Upper lobe of right lung (tissue), 1 donor: ENCODE measurements around the gene BMAL1. TPM values are rescaled to one million over a fixed set of nuclear protein-coding genes. Genes with fewer than 3 reads are reported as not detected.

ENCODE experiments used
- ATAC-seq: fragments of 200-7000 bp; cut with Tn5 transposase; one replicate; pipeline ENCODE4 v1.9.1; 2020; ENCODE audit warnings: mild to moderate bottlenecking, moderate library complexity
- DNase-seq: peaks from one replicate; pipeline ENCODE4 v3.0.0-alpha.2; 2020
- H3K27ac ChIP-seq: fragments of 200-600 bp; one replicate; pipeline ENCODE4 v1.8.0; 2022
- H3K27me3 ChIP-seq: fragments of 200-600 bp; one replicate; pipeline ENCODE4 v1.8.0; 2022; ENCODE audit warnings: mild to moderate bottlenecking
- H3K36me3 ChIP-seq: fragments of 200-600 bp; one replicate; pipeline ENCODE4 v1.8.0; 2022
- H3K4me1 ChIP-seq: fragments of 200-600 bp; one replicate; pipeline ENCODE4 v1.8.0; 2022
- H3K4me3 ChIP-seq: fragments of 200-600 bp; one replicate; pipeline ENCODE4 v1.8.0; 2022; ENCODE audit warnings: mild to moderate bottlenecking
- H3K9me3 ChIP-seq: fragments of 200-600 bp; one replicate; pipeline ENCODE4 v1.8.0; 2022
- CTCF ChIP-seq: fragments of 200-600 bp; IDR thresholded peaks from one replicate; pipeline ENCODE4 v1.8.0; 2022; ENCODE audit warnings: antibody characterized with exemption
- intact Hi-C: fragments of 100-400 bp; cut with DNase I; formaldehyde crosslinking; loops from one replicate; pipeline ENCODE4 v1.11.0; 2022
- total RNA-seq: library from RNA; stranded (reverse); fragmentation: NEBNext Ultra II Directional; extraction: Animal tissue kit (Norgen Biotek cat#: 25700); gene quantifications from one replicate; pipeline ENCODE4 v1.2.1, GENCODE V29; 2021
- donor health status: DM: no; HTN: yes; CAD: no; lungs with severe emphysema.

Gene BMAL1
- total RNA-seq, 1 donor from 2014 or later = 18.8 TPM

- intact Hi-C loops = loop anchor here (10.0 kb wide), 1 partner anchor 128 kb away; no protein-coding TSS in a partner anchor
- peaks cover 24% of the 10 kb centered on the region for H3K4me1 ChIP-seq
- no peak overlapping the region for H3K27ac ChIP-seq
- H3K36me3 ChIP-seq = no peaks in the 10 kb centered on the region
- no peak overlapping the region for H3K4me3 ChIP-seq
- no peak for TF ChIP-seq CTCF
- no peak for ATAC-seq
- no peaks in the 10 kb centered on the region for H3K9me3 ChIP-seq
- no peak for DNase-seq
- H3K27me3 ChIP-seq = no peaks in the 10 kb centered on the region
These were observed 65.5 kb downstream of the BMAL1 start for GRCh38 chr11:13343067-13343466.

- Histone ChIP-seq H3K27me3 (no peaks in the 10 kb centered on the region), H3K4me3 (no peak overlapping the region), H3K36me3 (no peaks in the 10 kb centered on the region), H3K4me1 (peaks cover 20% of the 10 kb centered on the region), H3K9me3 (no peaks in the 10 kb centered on the region), H3K27ac (no peak overlapping the region)
- no peak for DNase-seq
- peak; percentile 78 for ATAC-seq
- TF ChIP-seq CTCF = peak; percentile 83
- intact Hi-C loops = loop anchor here (10.0 kb wide), 1 partner anchor 129 kb away; no protein-coding TSS in a partner anchor
These were observed 66.5 kb downstream of the BMAL1 start for GRCh38 chr11:13343931-13344717.

DNA sequence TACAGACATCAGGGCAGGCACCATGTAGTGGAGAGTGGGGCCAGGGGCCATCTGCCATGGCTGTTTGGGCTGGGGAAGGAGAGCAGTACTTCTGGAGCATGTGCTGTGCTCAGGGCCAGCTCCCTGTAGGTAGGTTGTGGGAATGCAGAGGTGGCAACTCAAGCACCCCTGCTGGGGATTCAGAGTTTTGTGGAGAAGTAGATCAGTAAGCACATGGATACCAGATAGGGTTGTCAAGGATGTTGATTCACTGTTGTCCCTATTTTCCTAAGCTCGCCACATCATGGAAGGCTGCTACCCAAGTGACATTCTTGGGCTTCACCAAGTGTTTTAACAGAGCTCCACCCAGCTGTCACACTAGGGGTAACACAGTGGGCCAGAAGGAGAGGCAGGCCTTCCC lies 67.2 kb downstream of the BMAL1 start:
- intact Hi-C loops = loop anchor here (10.0 kb wide), 1 partner anchor 130 kb away; no protein-coding TSS in a partner anchor
- no peak for TF ChIP-seq CTCF
- no peak for DNase-seq
- no peak for ATAC-seq
- Histone ChIP-seq H3K4me3 (no peak overlapping the region), H3K4me1 (peaks cover 14% of the 10 kb centered on the region), H3K27ac (no peak overlapping the region), H3K27me3 (no peaks in the 10 kb centered on the region), H3K9me3 (no peaks in the 10 kb centered on the region), H3K36me3 (peaks cover 3% of the 10 kb centered on the region)

GRCh38 chr11:13346470-13346869 lies 68.9 kb downstream of the BMAL1 start:
- no peak overlapping the region for H3K4me3 ChIP-seq
- peaks cover 12% of the 10 kb centered on the region for H3K4me1 ChIP-seq
- H3K27me3 ChIP-seq = no peaks in the 10 kb centered on the region
- DNase-seq = no peak
- no peak for TF ChIP-seq CTCF
- intact Hi-C loops = loop anchor here (10.0 kb wide), 1 partner anchor 132 kb away; no protein-coding TSS in a partner anchor
- H3K27ac ChIP-seq = no peak overlapping the region
- ATAC-seq = no peak
- H3K36me3 ChIP-seq = peaks cover 11% of the 10 kb centered on the region
- no peaks in the 10 kb centered on the region for H3K9me3 ChIP-seq

DNA sequence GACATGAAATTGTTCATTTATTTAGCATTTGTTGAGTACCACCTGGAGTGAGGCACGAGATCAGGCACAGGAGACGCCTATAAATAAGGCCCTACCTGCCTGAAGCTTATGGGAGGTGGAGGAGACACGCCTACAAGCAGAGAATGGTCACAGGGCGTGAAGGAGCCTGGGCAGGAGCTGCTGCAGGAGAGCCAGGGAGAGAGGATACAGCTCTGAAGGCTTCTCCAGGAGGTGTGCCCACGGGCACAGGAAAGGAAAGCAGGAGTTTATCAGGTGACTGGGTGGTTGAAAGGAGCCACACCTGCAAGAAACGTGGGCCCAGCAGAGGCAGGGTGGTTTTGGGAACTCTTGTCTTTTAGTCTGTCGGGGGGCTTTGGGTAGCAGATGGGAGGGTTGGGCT lies 70.3 kb downstream of the BMAL1 start:
- no peak for TF ChIP-seq CTCF
- H3K27ac ChIP-seq = no peak overlapping the region
- ATAC-seq = no peak
- H3K4me3 ChIP-seq = no peak overlapping the region
- H3K9me3 ChIP-seq = no peaks in the 10 kb centered on the region
- no peak for DNase-seq
- H3K4me1 ChIP-seq = peaks cover 12% of the 10 kb centered on the region
- no peaks in the 10 kb centered on the region for H3K27me3 ChIP-seq
- H3K36me3 ChIP-seq = peaks cover 11% of the 10 kb centered on the region
- intact Hi-C loops = loop anchor here (10.0 kb wide), 1 partner anchor 133 kb away; no protein-coding TSS in a partner anchor
